GM18519 (cell line): Measurements from ENCODE around the gene NOP56.
"Not testable (repeated sequence)": the region's sequence is repeated elsewhere in the genome, so short reads cannot be mapped to it uniquely, and the experiment has no call there.

Experiments
- ATAC-seq: cut with Tn5 transposase; IDR thresholded peaks from one replicate; pipeline ENCODE4 v1.9.1; 2021; ENCODE audit warnings: mild to moderate bottlenecking, moderate library complexity; ENCODE audit not compliant: unreplicated experiment, low FRiP score

NOP56 gene

GRCh38 chr20:2680046-2680445 is 27.6 kb downstream of the NOP56 start:
- ATAC-seq = no peak

GRCh38 chr20:2682040-2682439 is 29.6 kb downstream of the NOP56 start:
- not testable (repeated sequence) for ATAC-seq

GRCh38 chr20:2684817-2685216 is 32.4 kb downstream of the NOP56 start:
- not testable (repeated sequence) for ATAC-seq

- no peak for ATAC-seq
Measured at GRCh38 chr20:2687514-2687913, 35.1 kb downstream of the NOP56 start.

GRCh38 chr20:2688041-2688591 is 35.7 kb downstream of the NOP56 start:
- no peak for ATAC-seq

- ATAC-seq = no peak
Measured at GRCh38 chr20:2690213-2690612, 37.8 kb downstream of the NOP56 start.

GRCh38 chr20:2690718-2691117 is 38.3 kb downstream of the NOP56 start:
- no peak for ATAC-seq

GRCh38 chr20:2691127-2691526 is 38.7 kb downstream of the NOP56 start:
- ATAC-seq = no peak

- no peak for ATAC-seq
Measured at GRCh38 chr20:2691663-2692035, 39.2 kb downstream of the NOP56 start.

GRCh38 chr20:2692036-2692885 is 39.8 kb downstream of the NOP56 start, which contains the start of gene EBF4:
Gene EBF4 (plus strand): TSS chr20:2692780. CDS start chr20:2693646, 866 bp downstream.
- no peak for ATAC-seq

GRCh38 chr20:2692886-2693285 is 40.5 kb downstream of the NOP56 start:
- ATAC-seq = no peak

GRCh38 chr20:2693286-2694007 is 41.0 kb downstream of the NOP56 start:
- ATAC-seq = no peak

- no peak for ATAC-seq
Measured at GRCh38 chr20:2694008-2694471, 41.6 kb downstream of the NOP56 start.

- ATAC-seq = no peak
Measured at GRCh38 chr20:2694519-2694918, 42.1 kb downstream of the NOP56 start.

- ATAC-seq = no peak
Measured at GRCh38 chr20:2695206-2695983, 43.0 kb downstream of the NOP56 start.

GRCh38 chr20:2695984-2696525 is 43.6 kb downstream of the NOP56 start:
- not testable (repeated sequence) for ATAC-seq

- no peak for ATAC-seq
Measured at GRCh38 chr20:2696646-2697045, 44.2 kb downstream of the NOP56 start.

GRCh38 chr20:2697768-2698167 is 45.3 kb downstream of the NOP56 start:
- ATAC-seq = no peak

- ATAC-seq = no peak
Measured at GRCh38 chr20:2698186-2698817, 45.9 kb downstream of the NOP56 start.

GRCh38 chr20:2698912-2699311 is 46.5 kb downstream of the NOP56 start:
- ATAC-seq = no peak
